ENCODE data around the gene OSTN. TPM values are rescaled to one million over a fixed set of nuclear protein-coding genes. Genes with fewer than 3 reads are reported as not detected.
"Not testable (repeated sequence)": the region's sequence is repeated elsewhere in the genome, so short reads cannot be mapped to it uniquely, and the experiment has no call there.

Gene OSTN
- total RNA-seq, 1 donor from 2014 or later, result 0.75 TPM

GRCh38 chr3:191263850-191264249 is 64.8 kb downstream of the OSTN start:
- TF ChIP-seq, protein P1, sequence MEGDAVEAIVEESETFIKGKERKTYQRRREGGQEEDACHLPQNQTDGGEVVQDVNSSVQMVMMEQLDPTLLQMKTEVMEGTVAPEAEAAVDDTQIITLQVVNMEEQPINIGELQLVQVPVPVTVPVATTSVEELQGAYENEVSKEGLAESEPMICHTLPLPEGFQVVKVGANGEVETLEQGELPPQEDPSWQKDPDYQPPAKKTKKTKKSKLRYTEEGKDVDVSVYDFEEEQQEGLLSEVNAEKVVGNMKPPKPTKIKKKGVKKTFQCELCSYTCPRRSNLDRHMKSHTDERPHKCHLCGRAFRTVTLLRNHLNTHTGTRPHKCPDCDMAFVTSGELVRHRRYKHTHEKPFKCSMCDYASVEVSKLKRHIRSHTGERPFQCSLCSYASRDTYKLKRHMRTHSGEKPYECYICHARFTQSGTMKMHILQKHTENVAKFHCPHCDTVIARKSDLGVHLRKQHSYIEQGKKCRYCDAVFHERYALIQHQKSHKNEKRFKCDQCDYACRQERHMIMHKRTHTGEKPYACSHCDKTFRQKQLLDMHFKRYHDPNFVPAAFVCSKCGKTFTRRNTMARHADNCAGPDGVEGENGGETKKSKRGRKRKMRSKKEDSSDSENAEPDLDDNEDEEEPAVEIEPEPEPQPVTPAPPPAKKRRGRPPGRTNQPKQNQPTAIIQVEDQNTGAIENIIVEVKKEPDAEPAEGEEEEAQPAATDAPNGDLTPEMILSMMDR (conservative IDR thresholded peaks at IDR 0.05), result no peak
- Mint-ChIP-seq H3K4me1 (peaks cover 2% of the 10 kb centered on the region), H3K36me3 (ENCODE audit: low read depth) (no peaks in the 10 kb centered on the region), H3K27me3 (ENCODE audit: low read depth) (no peaks in the 10 kb centered on the region), H3K4me3 (no peak overlapping the region), H3K27ac (ENCODE audit: unreplicated experiment) (no peak overlapping the region), H3K9me3 (no peaks in the 10 kb centered on the region)
- DNase-seq (ENCODE audit: low read depth, low spot score), result no peak

DNA sequence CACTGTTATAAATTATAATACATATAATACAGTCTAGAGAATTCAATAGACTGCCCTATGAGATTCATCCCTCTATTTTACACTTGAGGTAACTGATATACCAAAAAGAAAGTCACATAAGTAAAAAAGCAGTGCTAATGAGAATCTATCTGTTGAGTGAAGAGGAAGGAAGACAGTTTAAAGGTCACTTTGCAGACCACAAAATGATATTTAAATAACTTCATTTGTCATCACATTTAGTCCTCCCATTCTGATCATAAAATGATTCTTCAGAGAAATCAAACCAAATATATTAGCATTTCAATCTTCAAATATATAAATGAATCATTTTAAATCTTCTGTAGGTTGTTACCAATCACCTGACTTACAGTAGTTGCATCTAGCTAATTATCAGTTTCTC is 69.7 kb downstream of the OSTN start:
- no peaks in the 10 kb centered on the region for H3K9me3 Mint-ChIP-seq
- H3K4me3 Mint-ChIP-seq, result no peak overlapping the region
- no peaks in the 10 kb centered on the region for H3K36me3 Mint-ChIP-seq (ENCODE audit: low read depth)
- no peaks in the 10 kb centered on the region for H3K27me3 Mint-ChIP-seq (ENCODE audit: low read depth)
- H3K27ac Mint-ChIP-seq (ENCODE audit: unreplicated experiment), result no peak overlapping the region
- no peaks in the 10 kb centered on the region for H3K4me1 Mint-ChIP-seq
- TF ChIP-seq, protein P1 (conservative IDR thresholded peaks at IDR 0.05), result no peak
- no peak for DNase-seq (ENCODE audit: low read depth, low spot score)

DNA sequence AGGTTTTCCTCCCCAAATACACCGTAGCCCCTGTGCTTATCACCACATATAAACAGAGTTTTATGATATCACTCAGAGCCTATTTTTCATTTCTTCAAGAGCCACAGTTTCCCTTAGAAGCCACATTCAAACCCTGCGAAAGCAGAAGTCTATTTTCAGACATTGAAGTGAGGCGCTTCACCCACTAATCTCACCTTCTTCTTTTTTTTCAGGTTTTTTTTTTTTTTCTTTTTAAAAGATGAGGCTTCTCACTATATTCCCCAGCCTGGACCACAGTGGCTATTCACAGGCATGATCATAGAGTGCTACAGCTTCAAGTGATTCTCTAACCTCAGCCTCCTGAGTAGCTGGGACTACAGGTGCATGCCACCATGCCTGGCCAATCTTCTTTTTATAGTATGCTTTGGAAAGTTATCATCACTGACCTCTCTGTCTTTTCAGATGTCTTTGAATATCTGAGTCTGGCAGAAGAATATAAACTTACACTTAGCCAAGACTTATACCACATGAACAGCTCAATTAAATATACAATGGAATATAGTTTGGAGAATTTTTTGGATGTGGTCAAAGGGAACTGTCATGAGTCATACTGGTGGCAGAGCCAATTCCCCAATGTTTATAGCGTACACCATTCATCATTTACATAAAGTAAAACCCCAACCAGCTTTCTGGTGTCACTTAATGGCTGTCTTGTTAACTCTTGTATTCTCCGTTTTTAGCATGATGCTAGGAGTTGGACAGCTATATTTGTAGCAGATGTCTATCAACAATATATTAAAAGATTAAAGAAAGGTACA is 70.4 kb downstream of the OSTN start:
- TF ChIP-seq, protein P1 (conservative IDR thresholded peaks at IDR 0.05), result no peak
- Mint-ChIP-seq H3K36me3 (ENCODE audit: low read depth) (no peaks in the 10 kb centered on the region), H3K4me1 (no peaks in the 10 kb centered on the region), H3K27me3 (ENCODE audit: low read depth) (no peaks in the 10 kb centered on the region), H3K27ac (ENCODE audit: unreplicated experiment) (no peak overlapping the region), H3K4me3 (no peak overlapping the region), H3K9me3 (no peaks in the 10 kb centered on the region)
- no peak for DNase-seq (ENCODE audit: low read depth, low spot score)

- H3K9me3 Mint-ChIP-seq; DNase-seq (ENCODE audit: low read depth, low spot score); H3K27me3 Mint-ChIP-seq (ENCODE audit: low read depth); H3K4me1 Mint-ChIP-seq; H3K4me3 Mint-ChIP-seq; H3K36me3 Mint-ChIP-seq (ENCODE audit: low read depth); H3K27ac Mint-ChIP-seq (ENCODE audit: unreplicated experiment): not testable (repeated sequence)
These were observed 76.2 kb downstream of the OSTN start for GRCh38 chr3:191275244-191275643.

GRCh38 chr3:191275751-191276150 is 76.7 kb downstream of the OSTN start:
- Mint-ChIP-seq H3K4me1 (no peaks in the 10 kb centered on the region), H3K9me3 (no peaks in the 10 kb centered on the region), H3K27ac (ENCODE audit: unreplicated experiment) (no peak overlapping the region), H3K4me3 (no peak overlapping the region), H3K27me3 (ENCODE audit: low read depth) (no peaks in the 10 kb centered on the region), H3K36me3 (ENCODE audit: low read depth) (no peaks in the 10 kb centered on the region)
- no peak for DNase-seq (ENCODE audit: low read depth, low spot score)
- TF ChIP-seq, protein P1 (conservative IDR thresholded peaks at IDR 0.05), result no peak

GRCh38 chr3:191280111-191280510 is 81.1 kb downstream of the OSTN start:
- Mint-ChIP-seq H3K4me1 (no peaks in the 10 kb centered on the region), H3K27ac (ENCODE audit: unreplicated experiment) (no peak overlapping the region), H3K27me3 (ENCODE audit: low read depth) (no peaks in the 10 kb centered on the region), H3K9me3 (no peaks in the 10 kb centered on the region), H3K4me3 (no peak overlapping the region), H3K36me3 (ENCODE audit: low read depth) (no peaks in the 10 kb centered on the region)
- TF ChIP-seq, protein P1 (conservative IDR thresholded peaks at IDR 0.05), result no peak
- no peak for DNase-seq (ENCODE audit: low read depth, low spot score)

Data from neural crest cell (in vitro differentiated cells).